H1 (cell line): ENCODE data around the gene PRUNE1. TPM values are rescaled to one million over a fixed set of nuclear protein-coding genes. Genes with fewer than 3 reads are reported as not detected.

Experiments used
- CTCF ChIA-PET: fragments of 300-600 bp; sonication (Branson Sonifier 250); formaldehyde crosslinking; loops from one replicate; lab custom pipeline; 2021; ENCODE audit not compliant: partially characterized antibody; lab: Charles Lee
- POLR2A ChIA-PET: fragments of 300-600 bp; sonication (Branson Sonifier 250); formaldehyde crosslinking; loops from one replicate; lab custom pipeline; 2021; ENCODE audit warnings: inconsistent platforms; ENCODE audit not compliant: partially characterized antibody; lab: Charles Lee
- DNase-seq, 2 experiments: peaks; one replicate each; pipeline versions ENCODE4 v3.0.0 to v3.0.0-alpha.2; 2010 to 2022; ENCODE audit warnings: low spot score in 2 of 2, low read depth in 1 of 2, mixed read lengths in 1 of 2
- FAIRE-seq: peaks from 2 replicates; lab custom pipeline; 2011; peaks lifted over from hg19 to GRCh38; lab: Jason Lieb, UNC
- H2AFZ ChIP-seq: 2 replicates; pipeline ENCODE4 v1.8.1; 2012; ENCODE audit warnings: low read length, inconsistent platforms
- H2AK5ac ChIP-seq: 2 replicates; pipeline ENCODE4 v1.6.1; 2013; ENCODE audit warnings: low read depth, low read length
- H2BK120ac ChIP-seq: replicated peaks from 2 replicates; pipeline ENCODE3; 2013; ENCODE audit warnings: low read depth, low read length, inconsistent platforms
- H2BK12ac ChIP-seq: 2 replicates; pipeline ENCODE4 v1.6.1; 2013; ENCODE audit warnings: low read depth, low read length
- H2BK15ac ChIP-seq: 2 replicates; pipeline ENCODE4 v1.6.1; 2013; ENCODE audit warnings: low read length
- H2BK20ac ChIP-seq: 2 replicates; pipeline ENCODE4 v1.6.1; 2013; ENCODE audit warnings: low read length
- H2BK5ac ChIP-seq: 2 replicates; pipeline ENCODE4 v1.6.1; 2013; ENCODE audit warnings: low read depth, low read length
- H3K14ac ChIP-seq: 2 replicates; pipeline ENCODE4 v1.6.1; 2013; ENCODE audit warnings: inconsistent platforms; ENCODE audit not compliant: insufficient read length
- H3K18ac ChIP-seq: 2 replicates; pipeline ENCODE4 v1.6.1; 2013; ENCODE audit warnings: low read length; ENCODE audit errors: extremely low read depth
- H3K23ac ChIP-seq: 2 replicates; pipeline ENCODE4 v1.6.1; 2013; ENCODE audit warnings: inconsistent platforms; ENCODE audit not compliant: insufficient read length
- H3K23me2 ChIP-seq: 2 replicates; pipeline ENCODE4 v1.6.1; 2013; ENCODE audit warnings: low read depth, low read length
- H3K27ac ChIP-seq: 2 replicates; pipeline ENCODE4 v1.6.1; 2011; ENCODE audit warnings: low read depth, low read length, inconsistent platforms
- H3K27me3 ChIP-seq, 4 experiments: replicated peaks in 1 of 4; 1 replicate in 1 of 4; 2 replicates in 3 of 4; pipeline versions ENCODE4 v1.6.1 to v1.8.1; 2011 to 2013; ENCODE audit warnings: low read length in 3 of 4, mild to moderate bottlenecking in 3 of 4, inconsistent platforms in 2 of 4, mixed read lengths in 2 of 4, moderate library complexity in 1 of 4; ENCODE audit not compliant: control insufficient read depth in 3 of 4, insufficient read depth in 3 of 4; ENCODE audit errors: extremely low read depth in 1 of 4
- H3K36me3 ChIP-seq, 4 experiments: 2 replicates each; pipeline versions ENCODE4 v1.6.1 to v1.8.1; 2011 to 2013; ENCODE audit warnings: mild to moderate bottlenecking in 4 of 4, low read length in 3 of 4, moderate library complexity in 2 of 4, control low read depth in 1 of 4, inconsistent platforms in 1 of 4; ENCODE audit not compliant: insufficient read depth in 4 of 4, control insufficient read depth in 2 of 4
- H3K4ac ChIP-seq: replicated peaks from 2 replicates; pipeline ENCODE3; 2013; ENCODE audit warnings: low read length, low read depth, mixed read lengths, inconsistent platforms; ENCODE audit not compliant: insufficient read length
- H3K4me1 ChIP-seq, 4 experiments: replicated peaks in 1 of 4; 1 replicate in 1 of 4; 2 replicates in 3 of 4; pipeline versions ENCODE4 v1.6.1 to v1.8.1; 2011 to 2013; ENCODE audit warnings: low read length in 3 of 4, inconsistent platforms in 2 of 4, mixed read lengths in 1 of 4; ENCODE audit not compliant: insufficient read depth in 4 of 4, control insufficient read depth in 3 of 4
- H3K4me2 ChIP-seq, 2 experiments: 2 replicates each; pipeline versions ENCODE4 v1.6.1 to v1.8.1; 2011 to 2013; ENCODE audit warnings: low read depth in 2 of 2, low read length in 2 of 2, control low read depth in 1 of 2, inconsistent platforms in 1 of 2, mild to moderate bottlenecking in 1 of 2; ENCODE audit not compliant: insufficient read depth in 1 of 2
- H3K4me3 ChIP-seq, 4 experiments: fragments of 200-600, 300-600 bp in 1 of 4; sonication (generic), shearing (Covaris generic), sonication (Bioruptor Twin) in 1 of 4; 2 replicates each; pipeline versions ENCODE4 v1.5.1 to v1.8.1; 2011 to 2016; ENCODE audit warnings: low read length in 4 of 4, low read depth in 3 of 4, control low read depth in 2 of 4, inconsistent platforms in 2 of 4, mild to moderate bottlenecking in 2 of 4, mixed read lengths in 1 of 4, moderate library complexity in 1 of 4; ENCODE audit not compliant: insufficient read depth in 2 of 4; ENCODE audit errors: extremely low read depth in 1 of 4
- H3K56ac ChIP-seq: replicated peaks from 2 replicates; pipeline ENCODE3; 2013; ENCODE audit warnings: low read depth, mild to moderate bottlenecking, mixed read lengths, low read length, inconsistent platforms; ENCODE audit not compliant: insufficient read length
- H3K79me1 ChIP-seq: 2 replicates; pipeline ENCODE4 v1.6.1; 2013; ENCODE audit warnings: low read depth, low read length, control low read depth
- H3K79me2 ChIP-seq, 2 experiments: 2 replicates each; pipeline versions ENCODE4 v1.6.1 to v1.8.1; 2012 to 2013; ENCODE audit warnings: low read length in 2 of 2, mild to moderate bottlenecking in 2 of 2, inconsistent platforms in 1 of 2; ENCODE audit not compliant: insufficient read depth in 2 of 2, control insufficient read depth in 1 of 2
- H3K9ac ChIP-seq, 4 experiments: replicated peaks in 1 of 4; 1 replicate in 1 of 4; 2 replicates in 3 of 4; pipeline versions ENCODE4 v1.6.1 to v1.8.1; 2011 to 2013; ENCODE audit warnings: low read depth in 3 of 4, low read length in 3 of 4, control low read depth in 2 of 4, mild to moderate bottlenecking in 2 of 4, moderate library complexity in 2 of 4, inconsistent platforms in 1 of 4; ENCODE audit errors: extremely low read depth in 1 of 4
- H3K9me3 ChIP-seq, 2 experiments: 2 replicates each; pipeline versions ENCODE4 v1.6.1 to v1.8.1; 2012 to 2013; ENCODE audit warnings: mild to moderate bottlenecking in 2 of 2, moderate library complexity in 2 of 2, control low read depth in 1 of 2, inconsistent platforms in 1 of 2, low read depth in 1 of 2, low read length in 1 of 2, mixed read lengths in 1 of 2; ENCODE audit not compliant: insufficient read depth in 2 of 2
- H4K20me1 ChIP-seq, 2 experiments: replicated peaks in 1 of 2; 2 replicates each; pipeline versions ENCODE3 to v1.8.1; 2011 to 2013; ENCODE audit warnings: inconsistent platforms in 2 of 2, low read length in 2 of 2, mild to moderate bottlenecking in 1 of 2; ENCODE audit not compliant: insufficient read depth in 2 of 2, control insufficient read depth in 1 of 2
- H4K5ac ChIP-seq: 2 replicates; pipeline ENCODE4 v1.6.1; 2013; ENCODE audit warnings: low read length, low read depth, mixed read lengths, inconsistent platforms; ENCODE audit not compliant: insufficient read length
- H4K8ac ChIP-seq: 2 replicates; pipeline ENCODE4 v1.8.0; 2013; ENCODE audit warnings: mild to moderate bottlenecking, moderate library complexity, low read length, inconsistent platforms; ENCODE audit not compliant: insufficient read depth; ENCODE audit errors: extremely low read depth
- H4K91ac ChIP-seq: replicated peaks from 2 replicates; pipeline ENCODE3; 2013; ENCODE audit warnings: low read length, mixed read lengths, inconsistent platforms; ENCODE audit not compliant: insufficient read length
- BCL11A ChIP-seq, 2 experiments: IDR thresholded peaks; one replicate each; pipeline ENCODE4 v1.6.1; 2011; ENCODE audit warnings: low read depth in 2 of 2, low read length in 2 of 2, mild to moderate bottlenecking in 2 of 2
- BRCA1 ChIP-seq: IDR thresholded peaks from 2 replicates; pipeline ENCODE4 v1.6.1; 2012; ENCODE audit warnings: low read depth, low read length, improper control_type of control experiment
- JUN ChIP-seq: IDR thresholded peaks from 2 replicates; pipeline ENCODE4 v1.6.1; 2011; ENCODE audit warnings: low read depth, mild to moderate bottlenecking, improper control_type of control experiment, low read length
- KDM1A ChIP-seq: fragments of 200-600, 300-600 bp; sonication (generic); IDR thresholded peaks from 2 replicates; pipeline ENCODE4 v1.7.1; 2016; ENCODE audit warnings: mild to moderate bottlenecking, low read length, borderline replicate concordance
- MAFK ChIP-seq: IDR thresholded peaks from 2 replicates; pipeline ENCODE4 v1.6.1; 2012; ENCODE audit warnings: low read depth, mild to moderate bottlenecking, improper control_type of control experiment, low read length
- POLR2A ChIP-seq, 2 experiments: IDR thresholded peaks; 1 replicate in 1 of 2; 2 replicates in 1 of 2; pipeline ENCODE4 v1.6.1; 2011; ENCODE audit warnings: low read depth in 2 of 2, low read length in 2 of 2, mild to moderate bottlenecking in 2 of 2; ENCODE audit errors: control extremely low read depth in 1 of 2
- POLR2AphosphoS5 ChIP-seq: IDR thresholded peaks from 2 replicates; pipeline ENCODE4 v1.6.1; 2011; ENCODE audit warnings: low read depth, low read length
- RXRA ChIP-seq: IDR thresholded peaks from 2 replicates; pipeline ENCODE4 v1.6.1; 2011; ENCODE audit warnings: low read depth, mild to moderate bottlenecking, low read length, moderate library complexity; ENCODE audit not compliant: insufficient read depth
- SIRT6 ChIP-seq: IDR thresholded peaks from one replicate; pipeline ENCODE4 v1.7.1; 2012; ENCODE audit warnings: low read length, inconsistent platforms
- SRF ChIP-seq: IDR thresholded peaks from 2 replicates; pipeline ENCODE4 v1.6.1; 2011; ENCODE audit warnings: mild to moderate bottlenecking, low read depth, low read length, moderate library complexity
- ZNF274 ChIP-seq: IDR thresholded peaks from 2 replicates; pipeline ENCODE4 v1.7.0; 2012; ENCODE audit warnings: low read length, borderline replicate concordance; ENCODE audit errors: extremely low read depth
- WGBS, 2 experiments: shearing (Covaris generic) in 1 of 2; methylation state at CpG; one replicate each; pipeline versions ENCODE4 v1.1.6 to v1.1.7; 2013 to 2015; ENCODE audit warnings: low lambda C conversion rate in 2 of 2, mixed read lengths in 2 of 2, inconsistent platforms in 1 of 2, low coverage in 1 of 2, missing lambda C conversion rate in 1 of 2; ENCODE audit not compliant: insufficient replicate concordance in 2 of 2, insufficient coverage in 1 of 2, insufficient read length in 1 of 2; ENCODE audit errors: extremely low coverage in 1 of 2, missing lambda C conversion rate in 1 of 2; 5-methylcytosine and 5-hydroxymethylcytosine counted together
- polyA plus RNA-seq, 7 experiments: library from polyadenylated mRNA; depleted of rRNA in 3 of 7; stranded (reverse) in 5 of 7; unstranded in 2 of 7; fragments of >200 nt in 5 of 7; fragments of 200-250 nt in 2 of 7; gene quantifications; 1 replicate in 5 of 7; 2 replicates in 1 of 7; 4 replicates in 1 of 7; pipeline versions ENCODE4 v1.2.1 to v1.2.3, GENCODE V29; 2011 to 2013; ENCODE audit warnings: missing spikeins in 2 of 7, mixed read lengths in 2 of 7
- total RNA-seq: library from RNA; stranded (reverse); fragmentation: NEBNext Ultra II Directional; extraction: Animal tissue kit (Norgen Biotek cat#: 25700); gene quantifications from 2 replicates; pipeline ENCODE4 v1.2.1, GENCODE V29; 2021
- TF ChIP-seq, protein P1 (sequence below), 3 experiments: IDR thresholded peaks; 1 replicate in 2 of 3; 2 replicates in 1 of 3; pipeline versions ENCODE4 v1.5.1 to v1.6.1; 2011; ENCODE audit warnings: low read length in 3 of 3, mild to moderate bottlenecking in 3 of 3, inconsistent platforms in 2 of 3, low read depth in 1 of 3, moderate library complexity in 1 of 3; ENCODE audit not compliant: insufficient read depth in 1 of 3; ENCODE audit errors: control extremely low read depth in 1 of 3

The PRUNE1 gene
- total and polyA plus RNA-seq, 2 of the 8 experiments (the other 6 are each of a cell fraction or from before 2014, with no cell fraction given), result 32.8 to 54.2 TPM

DNA sequence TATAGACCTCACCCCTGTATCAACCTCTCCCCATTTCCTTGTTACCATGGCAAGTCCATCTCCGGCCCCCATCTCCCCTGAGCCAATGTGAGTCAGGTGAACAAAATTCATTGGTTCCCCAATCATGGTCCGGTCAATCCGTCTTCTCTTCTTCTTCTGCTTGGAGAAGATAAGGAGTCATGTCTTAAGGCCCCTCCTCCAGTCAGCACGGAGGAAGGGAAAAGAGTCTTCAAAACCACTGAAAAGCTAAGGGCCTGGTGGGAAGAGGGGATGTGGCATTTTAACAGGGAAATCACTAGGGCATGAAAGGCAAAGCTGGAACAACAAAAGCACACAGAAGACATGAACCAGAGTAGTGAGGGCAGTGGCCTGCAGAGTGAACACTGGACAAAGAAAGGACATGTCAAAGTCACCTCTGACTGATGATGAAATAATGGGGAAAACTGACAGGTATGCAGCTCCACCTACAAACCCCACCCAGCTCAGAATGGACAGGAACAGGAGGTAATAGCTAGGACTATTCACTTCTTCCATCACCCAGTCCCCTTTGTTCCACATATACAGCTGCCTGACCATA, 46.8 kb downstream of the PRUNE1 start:
- FAIRE-seq, result no peak
- H3K4me1 ChIP-seq, result peaks cover 4 to 9% (median 6%) of the 10 kb centered on the region in 4 experiments; a peak in 6 of 7 replicates
- H2BK120ac ChIP-seq, result no peak overlapping the region
- no peak overlapping the region for H4K91ac ChIP-seq
- H3K4me3 ChIP-seq, result no peak overlapping the region
- peaks cover 18 to 61% (median 41%) of the 10 kb centered on the region in 4 experiments for H3K36me3 ChIP-seq
- ChIA-PET POLR2A (interaction anchor here (0.7 to 9.1 kb wide), 4 partner anchors 7 to 27 kb away, joined by 3 to 107 read pairs (median 3); partner anchors contain the start of gene C1orf56), CTCF (interaction anchor here (0.5 to 1.7 kb wide), 8 partner anchors 12 to 561 kb away, joined by 3 to 5 read pairs (median 4); partner anchors contain the start of gene MINDY1)
- H2BK15ac ChIP-seq, result no peak overlapping the region
- no peak overlapping the region for H2BK12ac ChIP-seq
- H3K4ac ChIP-seq, result no peak overlapping the region
- no peak overlapping the region for H2BK20ac ChIP-seq
- no peak overlapping the region for H2AFZ ChIP-seq
- H3K79me2 ChIP-seq, result peaks cover 7 to 35% of the 10 kb centered on the region in 2 experiments
- H2BK5ac ChIP-seq, result no peak overlapping the region
- no peaks in the 10 kb centered on the region for H3K27me3 ChIP-seq
- no peak overlapping the region for H3K14ac ChIP-seq
- H3K9me3 ChIP-seq, result no peaks in the 10 kb centered on the region
- H3K18ac ChIP-seq, result no peak overlapping the region
- no peak for DNase-seq
- no peak overlapping the region for H4K8ac ChIP-seq
- 83% methylated on average over 4 of the region's 4 CpGs; no CpG with 5 or more reads in 1 of the 2 experiments for WGBS, 2 experiments
- H3K27ac ChIP-seq, result no peak overlapping the region
- H4K5ac ChIP-seq, result no peak overlapping the region
- H3K9ac ChIP-seq, result no peak overlapping the region
- H3K23me2 ChIP-seq, result peaks cover 9% of the 10 kb centered on the region; the same call in 1 of the 2 replicates
- no peak overlapping the region for H3K56ac ChIP-seq
- peaks cover 0 to 10% of the 10 kb centered on the region in 2 experiments for H4K20me1 ChIP-seq
- H3K79me1 ChIP-seq, result peaks cover 12% of the 10 kb centered on the region
- no peak overlapping the region for H3K4me2 ChIP-seq
- no peak overlapping the region for H2AK5ac ChIP-seq
- H3K23ac ChIP-seq, result no peak overlapping the region
- no peak for TF ChIP-seq MAFK
- TF ChIP-seq POLR2A (IDR thresholded peaks at IDR 0.05; ENCODE audit: control extremely low read depth in 1 of 2, low read depth in 2 of 2, low read length in 2 of 2), result no peak
- TF ChIP-seq, protein P1, sequence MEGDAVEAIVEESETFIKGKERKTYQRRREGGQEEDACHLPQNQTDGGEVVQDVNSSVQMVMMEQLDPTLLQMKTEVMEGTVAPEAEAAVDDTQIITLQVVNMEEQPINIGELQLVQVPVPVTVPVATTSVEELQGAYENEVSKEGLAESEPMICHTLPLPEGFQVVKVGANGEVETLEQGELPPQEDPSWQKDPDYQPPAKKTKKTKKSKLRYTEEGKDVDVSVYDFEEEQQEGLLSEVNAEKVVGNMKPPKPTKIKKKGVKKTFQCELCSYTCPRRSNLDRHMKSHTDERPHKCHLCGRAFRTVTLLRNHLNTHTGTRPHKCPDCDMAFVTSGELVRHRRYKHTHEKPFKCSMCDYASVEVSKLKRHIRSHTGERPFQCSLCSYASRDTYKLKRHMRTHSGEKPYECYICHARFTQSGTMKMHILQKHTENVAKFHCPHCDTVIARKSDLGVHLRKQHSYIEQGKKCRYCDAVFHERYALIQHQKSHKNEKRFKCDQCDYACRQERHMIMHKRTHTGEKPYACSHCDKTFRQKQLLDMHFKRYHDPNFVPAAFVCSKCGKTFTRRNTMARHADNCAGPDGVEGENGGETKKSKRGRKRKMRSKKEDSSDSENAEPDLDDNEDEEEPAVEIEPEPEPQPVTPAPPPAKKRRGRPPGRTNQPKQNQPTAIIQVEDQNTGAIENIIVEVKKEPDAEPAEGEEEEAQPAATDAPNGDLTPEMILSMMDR (IDR thresholded peaks at IDR 0.05; ENCODE audit: control extremely low read depth in 1 of 3, insufficient read depth in 1 of 3, low read depth in 1 of 3, low read length in 3 of 3), result no peak
- no peak for TF ChIP-seq RXRA
- TF ChIP-seq SRF, result no peak
- no peak for TF ChIP-seq BCL11A (IDR thresholded peaks at IDR 0.05; ENCODE audit: low read depth in 2 of 2, low read length in 2 of 2)
- no peak for TF ChIP-seq KDM1A
- TF ChIP-seq ZNF274, result no peak
- no peak for TF ChIP-seq BRCA1
- TF ChIP-seq JUN, result no peak
- TF ChIP-seq SIRT6, result no peak
- TF ChIP-seq POLR2AphosphoS5, result no peak
